ENCODE measurements around the gene RNF145.
"Not testable (repeated sequence)": the region's sequence is repeated elsewhere in the genome, so short reads cannot be mapped to it uniquely, and the experiment has no call there.

RNF145 gene

GRCh38 chr5:159157552-159157951 lies 51.8 kb downstream of the RNF145 start:
- DNase-seq (ENCODE audit: low read depth), result no peak

GRCh38 chr5:159156426-159157238 lies 52.7 kb downstream of the RNF145 start:
- peak; percentile 20 for DNase-seq (ENCODE audit: low read depth)

GRCh38 chr5:159155960-159156359 lies 53.4 kb downstream of the RNF145 start:
- no peak for DNase-seq (ENCODE audit: low read depth)

GRCh38 chr5:159152876-159153275 lies 56.5 kb downstream of the RNF145 start:
- no peak for DNase-seq (ENCODE audit: low read depth)

GRCh38 chr5:159149085-159149484 lies 60.3 kb downstream of the RNF145 start:
- no peak for DNase-seq (ENCODE audit: low read depth)

- no peak for DNase-seq (ENCODE audit: low read depth)
Observed at GRCh38 chr5:159147976-159148375, 61.4 kb downstream of the RNF145 start.

GRCh38 chr5:159146839-159147238 lies 62.5 kb downstream of the RNF145 start:
- DNase-seq (ENCODE audit: low read depth), result no peak

- DNase-seq (ENCODE audit: low read depth), result not testable (repeated sequence)
Observed at GRCh38 chr5:159145160-159145559, 64.2 kb downstream of the RNF145 start.

GRCh38 chr5:159139802-159140201 lies 69.6 kb downstream of the RNF145 start:
- no peak for DNase-seq (ENCODE audit: low read depth)

GRCh38 chr5:159135896-159136531 lies 73.3 kb downstream of the RNF145 start:
- no peak for DNase-seq (ENCODE audit: low read depth)

- DNase-seq (ENCODE audit: low read depth), result no peak
Observed at GRCh38 chr5:159133041-159133741, 76.2 kb downstream of the RNF145 start.

GRCh38 chr5:159132429-159133040 lies 76.8 kb downstream of the RNF145 start:
- no peak for DNase-seq (ENCODE audit: low read depth)

GRCh38 chr5:159131951-159132350 lies 77.4 kb downstream of the RNF145 start:
- no peak for DNase-seq (ENCODE audit: low read depth)

GRCh38 chr5:159130871-159131270 lies 78.5 kb downstream of the RNF145 start:
- no peak for DNase-seq (ENCODE audit: low read depth)

GRCh38 chr5:159128070-159128541 lies 81.2 kb downstream of the RNF145 start:
- peak; percentile 49 for DNase-seq (ENCODE audit: low read depth)

GRCh38 chr5:159123700-159124099 lies 85.7 kb downstream of the RNF145 start:
- no peak for DNase-seq (ENCODE audit: low read depth)

GRCh38 chr5:159123189-159123588 lies 86.2 kb downstream of the RNF145 start:
- no peak for DNase-seq (ENCODE audit: low read depth)

- DNase-seq (ENCODE audit: low read depth), result no peak
Observed at GRCh38 chr5:159121061-159121460, 88.3 kb downstream of the RNF145 start.

- DNase-seq (ENCODE audit: low read depth), result no peak
Observed at GRCh38 chr5:159120446-159120845, 88.9 kb downstream of the RNF145 start.

GRCh38 chr5:159119842-159120241 lies 89.5 kb downstream of the RNF145 start:
- DNase-seq (ENCODE audit: low read depth), result not testable (repeated sequence)

GRCh38 chr5:159118958-159119659 lies 90.2 kb downstream of the RNF145 start:
- DNase-seq (ENCODE audit: low read depth), result not testable (repeated sequence)

- DNase-seq (ENCODE audit: low read depth), result no peak
Observed at GRCh38 chr5:159113405-159113804, 95.9 kb downstream of the RNF145 start.
